ENCODE measurements around the gene CYTH4.

DNA sequence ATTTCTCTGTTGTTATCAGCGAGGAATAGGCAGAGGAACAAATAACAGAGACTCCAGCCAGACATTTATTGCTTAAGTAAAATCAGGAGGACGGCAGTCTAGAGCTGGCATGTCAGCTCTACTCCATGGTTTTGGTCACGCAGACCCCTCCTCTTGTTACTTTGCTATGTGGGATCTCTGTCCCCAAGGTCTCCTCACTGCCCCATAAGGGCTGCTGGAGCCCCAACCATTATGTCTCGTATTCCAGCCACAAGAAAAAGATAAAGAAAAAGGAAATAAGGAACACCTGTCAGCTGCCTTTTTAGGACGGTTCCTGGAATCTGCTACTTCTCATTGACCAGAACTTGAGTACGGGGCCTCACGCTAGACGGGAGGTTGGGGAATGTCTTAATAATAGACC, 74.6 kb downstream of the CYTH4 start:
- TF ChIP-seq POLR2A (IDR thresholded peaks at IDR 0.05; ENCODE audit: low read depth, low read length) (no peak), TCF12 (IDR thresholded peaks at IDR 0.05; ENCODE audit: low read depth, low read length) (no peak), POLR2AphosphoS5 (IDR thresholded peaks at IDR 0.05; ENCODE audit: low read length) (no peak), NFXL1 (IDR thresholded peaks at IDR 0.05; ENCODE audit: borderline replicate concordance) (no peak)
- TF ChIP-seq, protein P1, sequence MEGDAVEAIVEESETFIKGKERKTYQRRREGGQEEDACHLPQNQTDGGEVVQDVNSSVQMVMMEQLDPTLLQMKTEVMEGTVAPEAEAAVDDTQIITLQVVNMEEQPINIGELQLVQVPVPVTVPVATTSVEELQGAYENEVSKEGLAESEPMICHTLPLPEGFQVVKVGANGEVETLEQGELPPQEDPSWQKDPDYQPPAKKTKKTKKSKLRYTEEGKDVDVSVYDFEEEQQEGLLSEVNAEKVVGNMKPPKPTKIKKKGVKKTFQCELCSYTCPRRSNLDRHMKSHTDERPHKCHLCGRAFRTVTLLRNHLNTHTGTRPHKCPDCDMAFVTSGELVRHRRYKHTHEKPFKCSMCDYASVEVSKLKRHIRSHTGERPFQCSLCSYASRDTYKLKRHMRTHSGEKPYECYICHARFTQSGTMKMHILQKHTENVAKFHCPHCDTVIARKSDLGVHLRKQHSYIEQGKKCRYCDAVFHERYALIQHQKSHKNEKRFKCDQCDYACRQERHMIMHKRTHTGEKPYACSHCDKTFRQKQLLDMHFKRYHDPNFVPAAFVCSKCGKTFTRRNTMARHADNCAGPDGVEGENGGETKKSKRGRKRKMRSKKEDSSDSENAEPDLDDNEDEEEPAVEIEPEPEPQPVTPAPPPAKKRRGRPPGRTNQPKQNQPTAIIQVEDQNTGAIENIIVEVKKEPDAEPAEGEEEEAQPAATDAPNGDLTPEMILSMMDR (IDR thresholded peaks at IDR 0.05 in 2 of 3, conservative IDR thresholded peaks at IDR 0.05 in 1 of 3; ENCODE audit: control insufficient read depth in 2 of 3, extremely low read depth in 1 of 3, insufficient read depth in 1 of 3, low read depth in 3 of 3, low read length in 3 of 3) = no peak

Data from GM12878 (cell line).